K562 (cell line): ENCODE data around the gene SLC39A5. TPM values are rescaled to one million over a fixed set of nuclear protein-coding genes. Genes with fewer than 3 reads are reported as not detected.

Experiments
- ATF2 ChIP-seq: sonication (generic); formaldehyde crosslinking; IDR thresholded peaks from 2 replicates; pipeline ENCODE4 v1.8.1; 2022; ENCODE audit warnings: missing genetic modification reagents
- ELK3 ChIP-seq: fragments of 450-650 bp; formaldehyde crosslinking; IDR thresholded peaks from 2 replicates; pipeline ENCODE4 v1.4.0; 2020; ENCODE audit warnings: mild to moderate bottlenecking
- GTF2A2 ChIP-seq: IDR thresholded peaks from 2 replicates; pipeline ENCODE4 v1.6.1; 2016; ENCODE audit warnings: mild to moderate bottlenecking, missing genetic modification characterization, missing compliant biosample characterization
- HMBOX1 ChIP-seq: sonication (generic); IDR thresholded peaks from 2 replicates; pipeline ENCODE4 v1.6.1; 2016
- JUN ChIP-seq, 2 experiments: sonication (generic) in 1 of 2; formaldehyde crosslinking in 1 of 2; IDR thresholded peaks; 2 replicates each; pipeline versions ENCODE4 v1.6.1 to v1.8.0; 2012 to 2022; ENCODE audit warnings: borderline replicate concordance in 2 of 2, mild to moderate bottlenecking in 2 of 2, improper control_type of control experiment in 1 of 2, low read depth in 1 of 2, low read length in 1 of 2, missing genetic modification reagents in 1 of 2
- MGA ChIP-seq: fragments of 450-650 bp; IDR thresholded peaks from 2 replicates; pipeline ENCODE4 v1.6.1; 2016; ENCODE audit warnings: mild to moderate bottlenecking, moderate library complexity
- SIN3A ChIP-seq, 2 experiments: fragments of 150-350 bp in 1 of 2; IDR thresholded peaks; 2 replicates each; pipeline ENCODE4 v1.6.1; 2011 to 2016; ENCODE audit warnings: borderline replicate concordance in 2 of 2, low read depth in 2 of 2, low read length in 2 of 2, mild to moderate bottlenecking in 2 of 2, moderate library complexity in 2 of 2; ENCODE audit not compliant: control insufficient read depth in 1 of 2
- TARDBP ChIP-seq: fragments of 450-650 bp; IDR thresholded peaks from 2 replicates; pipeline ENCODE4 v1.6.1; 2016
- ZNF76 ChIP-seq: fragments of 250-450 bp; sonication (Bioruptor Pico); IDR thresholded peaks from 2 replicates; pipeline ENCODE4 v1.4.0; 2020; ENCODE audit warnings: mild to moderate bottlenecking, moderate library complexity, borderline replicate concordance
- polyA plus RNA-seq, 8 experiments: library from polyadenylated mRNA; depleted of rRNA in 4 of 8; stranded (reverse) in 5 of 8; unstranded in 3 of 8; fragments of >200 nt; fragmentation: Nextera tagmentation in 2 of 8; fragmentation: Illumina TruSeq in 1 of 8; extraction: Ambion mirVana in 2 of 8; extraction: Trizol in 1 of 8; gene quantifications; 2 replicates each; pipeline versions ENCODE4 v1.2.1 to v1.2.3, GENCODE V29; 2011 to 2014; ENCODE audit warnings: inconsistent platforms in 1 of 8, missing spikeins in 1 of 8
- total RNA-seq, 7 experiments: library from RNA; depleted of rRNA in 6 of 7; stranded (reverse); fragments of >200 nt in 6 of 7; fragmentation: Illumina TruSeq in 2 of 7; extraction: Trizol in 2 of 7; gene quantifications; 2 replicates each; pipeline versions ENCODE4 v1.2.1 to v1.2.3, GENCODE V29; 2011 to 2021; ENCODE audit warnings: low replicate concordance in 1 of 7

Gene SLC39A5
- total and polyA plus RNA-seq, 9 of the 15 experiments (the other 6 are each of a cell fraction or from before 2014, with no cell fraction given) = 0.08 to 0.10 TPM; not detected in 7

GRCh38 chr12:56271031-56271430, 41.2 kb downstream of the SLC39A5 start (continued):
- TF ChIP-seq ELK3 (CRISPR knock-in tag) = no peak
- no peak for TF ChIP-seq ATF2
- TF ChIP-seq HMBOX1 = peak; percentile 48; the same call in 1 of the 2 replicates
- no peak for TF ChIP-seq JUN (IDR thresholded peaks at IDR 0.05; ENCODE audit: borderline replicate concordance, low read depth, low read length)
- no peak for TF ChIP-seq JUN (CRISPR knock-in tag; IDR thresholded peaks at IDR 0.05; ENCODE audit: borderline replicate concordance)
- TF ChIP-seq MGA = no peak
- no peak for TF ChIP-seq GTF2A2 (tag)
- peak in 1 of 2 experiments; percentile 43; a peak in 1 of 4 replicates for TF ChIP-seq SIN3A (IDR thresholded peaks at IDR 0.05; ENCODE audit: borderline replicate concordance in 2 of 2, control insufficient read depth in 1 of 2, low read depth in 2 of 2, low read length in 2 of 2)
- TF ChIP-seq ZNF76 (CRISPR knock-in tag) = no peak
- TF ChIP-seq TARDBP = no peak
